NK-92 (cell line): ENCODE data around the gene SLC22A5.
"Not testable (repeated sequence)": the region's sequence is repeated elsewhere in the genome, so short reads cannot be mapped to it uniquely, and the experiment has no call there.

Source experiments
- DNase-seq: peaks from one replicate; lab custom pipeline; 2025; ENCODE audit not compliant: unreplicated experiment; lab: John Stamatoyannopoulos, UW

The SLC22A5 gene

DNA sequence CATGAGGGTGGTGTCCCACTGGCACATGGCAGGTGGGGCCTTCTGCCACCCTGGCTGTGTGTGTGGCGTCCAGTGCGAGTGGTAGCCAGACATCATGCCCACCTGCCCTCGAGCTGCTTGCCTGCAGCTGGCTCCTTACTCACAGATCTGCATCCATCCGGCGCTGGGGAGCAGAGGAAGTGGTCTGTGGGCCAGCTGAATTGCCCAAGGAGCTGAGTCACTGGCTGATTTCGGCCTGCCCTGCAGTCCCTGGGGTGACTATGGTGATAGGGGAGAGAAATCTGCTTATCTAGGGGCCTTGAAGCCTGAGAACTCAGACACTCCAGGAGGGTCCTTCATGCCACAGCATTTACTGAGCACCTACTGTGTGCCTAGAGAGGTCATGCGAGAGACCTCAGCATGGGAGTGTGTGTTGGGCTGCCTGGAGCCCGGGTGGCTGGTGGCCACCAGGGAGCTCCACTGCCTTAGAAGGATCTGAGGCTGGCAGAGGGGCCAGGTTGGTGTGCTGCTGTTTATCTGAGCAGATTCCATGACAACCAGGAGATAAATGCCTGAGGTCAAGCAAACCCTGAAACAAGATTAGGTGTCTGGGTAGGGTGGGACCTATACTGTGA lies 57.1 kb downstream of the SLC22A5 start:
- DNase-seq: no peak

GRCh38 chr5:132427281-132428146 lies 58.0 kb downstream of the SLC22A5 start:
- no peak for DNase-seq

GRCh38 chr5:132428147-132428482 lies 58.6 kb downstream of the SLC22A5 start:
- DNase-seq: no peak

GRCh38 chr5:132428484-132429462 lies 59.3 kb downstream of the SLC22A5 start:
- DNase-seq: no peak

DNA sequence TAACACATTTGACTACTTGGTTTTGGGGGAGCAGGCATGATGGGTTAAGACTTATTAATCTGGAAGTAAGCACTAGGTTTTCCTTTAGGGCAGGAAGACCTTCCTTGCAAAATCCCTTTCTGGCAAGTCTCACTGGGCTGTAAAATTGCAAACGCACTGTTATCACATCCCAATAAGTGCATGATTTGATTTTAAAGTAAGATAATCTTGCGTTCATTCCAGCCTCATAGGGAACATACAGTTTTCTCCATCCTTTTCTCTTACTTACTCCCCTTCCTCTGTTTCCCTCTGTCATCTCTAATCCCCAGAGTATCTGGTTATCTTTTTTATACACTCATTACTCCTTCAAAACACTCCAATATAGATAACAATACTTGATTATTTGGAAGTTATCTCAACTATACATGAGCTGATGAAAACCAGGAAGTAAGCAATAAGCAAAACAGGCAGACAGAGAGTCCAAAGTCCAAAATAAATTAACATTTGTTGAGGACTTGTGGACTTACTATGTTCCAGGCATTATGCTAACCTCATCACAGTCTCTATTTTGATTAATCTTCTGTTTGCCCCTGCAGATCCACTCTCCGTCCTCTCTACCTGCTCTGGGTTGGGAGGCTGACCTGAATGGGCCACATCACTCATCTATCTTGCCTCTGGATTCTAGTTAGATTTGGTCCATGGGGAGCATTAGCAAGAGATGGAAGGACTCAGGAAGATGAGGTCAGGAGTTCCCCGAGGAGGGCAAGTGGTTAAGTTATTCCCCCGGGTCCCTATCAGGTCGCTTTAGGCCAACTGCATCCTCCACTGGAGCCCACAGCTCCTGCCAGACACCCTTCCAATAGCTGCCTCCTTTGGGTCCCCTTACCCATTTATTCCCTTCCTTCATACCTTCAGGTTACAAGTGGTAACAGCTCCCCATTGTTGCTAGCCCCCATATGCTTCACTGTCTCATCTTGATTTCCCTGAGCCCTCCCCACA lies 60.2 kb downstream of the SLC22A5 start:
- no peak for DNase-seq

DNA sequence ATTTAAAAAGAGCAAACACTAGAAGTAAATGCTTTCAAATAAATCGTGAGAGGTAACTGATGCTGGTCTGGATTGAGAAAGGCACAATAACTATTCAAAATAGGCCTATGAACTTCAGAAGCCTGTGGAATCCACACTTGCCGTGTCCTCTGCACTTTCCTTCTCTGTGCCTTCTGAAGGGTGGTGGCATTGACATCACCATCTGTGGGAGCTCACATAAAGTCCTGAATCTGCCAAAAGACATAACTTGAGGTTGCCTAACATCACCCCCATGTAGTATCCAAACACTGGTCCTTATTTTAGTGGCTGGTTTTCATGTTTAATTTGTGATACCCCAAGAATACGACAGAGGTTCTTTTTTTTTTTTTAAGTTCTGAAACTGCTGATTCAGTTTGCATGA lies 61.2 kb downstream of the SLC22A5 start:
- no peak for DNase-seq

DNA sequence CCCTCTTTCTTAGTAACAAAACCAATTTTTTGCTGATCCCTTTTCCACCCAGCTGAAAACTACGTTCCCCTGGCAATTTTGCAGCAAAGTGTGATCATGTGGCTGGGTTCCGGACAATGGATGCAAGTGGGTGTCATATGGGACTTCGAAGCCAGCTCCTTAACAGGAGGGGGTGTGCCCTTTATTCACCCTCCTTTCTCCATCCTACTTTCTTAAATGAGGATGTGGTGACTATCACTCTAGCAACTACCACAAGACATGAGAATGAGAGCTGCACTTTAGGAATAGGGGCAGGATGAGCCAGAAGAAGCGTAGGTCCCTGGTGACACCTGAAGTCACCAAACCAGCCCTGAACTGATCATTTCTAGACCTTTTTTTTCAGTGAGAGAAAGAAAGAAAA lies 62.1 kb downstream of the SLC22A5 start:
- no peak for DNase-seq

DNA sequence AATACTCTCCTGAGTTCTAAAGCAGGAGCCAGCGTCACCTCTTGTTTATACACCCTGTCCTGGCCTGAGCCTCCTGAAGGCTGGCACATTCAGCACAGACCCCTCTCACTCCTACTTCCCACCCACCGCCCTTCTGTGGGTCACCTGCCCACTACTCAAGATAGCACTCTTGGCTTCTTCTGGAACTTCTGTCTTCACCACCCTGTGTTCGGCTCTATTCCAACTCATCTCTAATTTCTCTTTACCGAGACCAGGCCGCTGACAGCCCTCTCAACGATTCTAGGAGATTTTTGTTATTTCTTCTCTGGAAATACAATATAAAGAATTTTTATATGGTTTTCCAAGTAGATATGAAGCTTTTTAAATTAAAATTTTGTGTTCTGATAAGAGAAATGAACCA lies 63.6 kb downstream of the SLC22A5 start:
- DNase-seq: no peak

- no peak for DNase-seq
Observed at GRCh38 chr5:132434416-132435286, 65.1 kb downstream of the SLC22A5 start.

DNA sequence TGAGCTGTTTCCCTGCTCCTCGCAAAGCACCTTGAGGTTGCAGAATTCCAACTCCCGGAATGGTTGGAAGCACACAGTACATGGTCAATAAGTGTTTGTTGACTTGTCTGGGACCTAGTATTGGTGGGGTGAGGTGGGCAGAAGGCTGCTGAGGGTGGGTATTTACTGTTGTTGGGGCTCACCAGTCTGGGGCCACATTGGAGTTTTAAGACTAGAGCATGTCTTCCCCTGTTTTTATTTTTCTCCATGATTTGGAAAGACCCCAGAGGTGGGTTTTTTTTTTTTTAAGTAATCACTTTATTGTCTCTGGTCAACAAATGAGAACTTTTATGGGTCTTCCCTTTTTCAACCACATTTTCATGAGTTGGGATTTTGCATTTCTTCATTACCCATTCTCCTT lies 65.9 kb downstream of the SLC22A5 start:
- DNase-seq: no peak

DNA sequence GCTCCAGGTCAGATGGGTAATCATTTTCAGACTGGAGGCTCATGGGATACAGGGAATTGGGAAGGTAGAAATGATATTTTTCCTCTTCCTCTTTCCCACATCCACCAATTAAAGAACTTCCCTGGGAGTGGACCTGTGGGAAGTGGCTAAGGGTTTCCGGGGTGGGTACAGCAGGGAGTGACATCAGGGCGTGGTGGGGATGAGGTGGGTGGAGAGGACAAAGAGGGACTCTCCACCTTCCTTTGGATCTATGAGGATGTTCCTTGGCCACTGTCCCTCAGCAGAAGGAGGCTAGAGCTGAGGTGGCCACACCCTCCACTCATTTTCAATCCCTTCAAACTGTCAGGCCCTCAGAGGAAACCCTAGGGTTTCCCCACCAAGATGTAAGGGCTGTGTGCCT lies 66.4 kb downstream of the SLC22A5 start:
- no peak for DNase-seq

DNA sequence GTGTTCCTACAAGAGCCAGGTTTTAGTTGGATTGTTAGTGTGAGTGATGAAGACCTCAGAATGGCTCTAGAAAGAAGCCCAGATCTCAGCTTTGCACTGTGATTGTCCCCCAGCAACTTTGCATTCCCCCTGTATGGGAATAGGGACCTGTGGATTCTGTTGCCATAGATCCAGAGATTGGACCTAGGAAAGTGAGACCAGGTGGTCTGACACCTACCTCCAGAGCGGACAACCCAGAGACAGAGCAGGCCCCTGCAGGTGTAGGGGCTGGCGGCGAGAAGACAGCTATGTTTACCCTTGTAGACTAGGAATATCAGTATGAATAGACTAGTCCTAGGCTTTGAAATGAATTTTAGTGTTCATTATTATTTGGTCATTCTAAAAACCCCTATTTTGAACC lies 67.4 kb downstream of the SLC22A5 start:
- DNase-seq: no peak

DNA sequence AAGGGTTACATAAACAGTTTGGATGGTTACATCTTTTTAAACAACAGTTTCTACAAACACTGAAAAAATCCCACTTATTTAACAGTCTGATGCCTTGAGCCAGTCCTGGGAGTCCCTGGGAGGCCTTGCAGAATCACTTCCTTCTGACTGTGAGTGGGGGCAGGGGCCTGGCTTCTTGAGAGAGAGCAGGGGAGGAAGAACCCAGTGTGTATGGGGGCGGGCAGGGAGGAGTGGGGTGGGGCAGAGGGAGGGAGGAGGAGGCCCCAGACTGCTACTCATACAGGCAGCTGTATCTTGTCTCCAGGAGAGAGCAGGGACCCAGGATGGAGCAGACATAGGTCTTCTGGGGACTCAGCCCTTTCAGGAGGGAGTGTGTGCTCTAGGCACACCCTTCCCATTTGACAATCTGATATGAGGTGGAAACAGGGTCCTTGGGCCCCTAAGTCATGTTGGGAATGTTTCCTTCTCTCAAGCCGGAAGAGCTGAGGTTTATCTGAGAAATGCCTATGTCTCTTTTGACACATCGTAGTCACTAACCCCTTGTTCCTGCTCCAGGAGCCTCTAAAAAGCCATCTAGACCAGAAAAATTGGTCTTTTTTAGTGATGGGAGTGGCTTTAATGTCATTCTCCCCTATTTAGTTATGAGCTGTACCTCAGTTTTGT lies 68.2 kb downstream of the SLC22A5 start:
- DNase-seq: no peak

DNA sequence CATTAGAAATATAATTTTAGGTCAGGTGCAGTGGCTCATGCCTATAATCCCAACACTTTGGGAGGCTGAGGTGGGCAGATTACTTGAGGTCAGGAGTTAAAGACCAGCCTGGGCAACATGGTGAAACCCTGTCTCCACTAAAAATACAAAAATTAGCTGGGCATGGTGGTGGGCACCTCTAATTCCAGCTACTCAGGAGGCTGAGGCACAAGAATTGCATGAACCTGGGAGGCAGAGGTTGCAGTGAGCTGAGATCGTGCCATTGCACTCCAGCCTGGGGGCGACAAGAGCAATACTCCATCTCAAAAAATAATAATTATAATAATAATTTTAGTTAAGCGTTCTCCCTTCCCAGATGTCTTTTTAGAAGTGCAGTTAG lies 68.7 kb downstream of the SLC22A5 start:
- DNase-seq: not testable (repeated sequence)

DNA sequence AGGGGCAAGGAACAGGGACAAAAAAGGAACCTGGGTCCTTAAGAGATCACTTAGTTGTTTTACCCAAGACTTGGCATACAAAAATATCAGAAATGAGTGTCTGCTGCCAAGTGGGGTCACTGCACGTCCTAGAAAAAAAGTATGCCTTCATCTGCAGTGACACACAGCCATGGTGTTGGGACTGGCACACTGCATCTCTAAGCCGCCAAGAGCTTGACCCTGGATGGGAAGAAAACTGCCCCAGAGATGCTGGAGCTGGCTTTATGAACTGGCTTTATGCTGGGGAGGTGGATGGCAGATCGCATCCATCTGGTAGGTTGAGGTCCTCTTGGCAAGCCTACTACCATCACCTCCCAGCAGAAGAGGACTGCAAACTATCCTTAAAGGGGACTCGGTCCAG lies 69.4 kb downstream of the SLC22A5 start:
- no peak for DNase-seq

- DNase-seq: no peak
Observed at GRCh38 chr5:132439521-132440089, 70.1 kb downstream of the SLC22A5 start.

GRCh38 chr5:132444061-132444460 lies 74.6 kb downstream of the SLC22A5 start:
- DNase-seq: no peak
